ENCODE data around the gene ZNF467.

DNA sequence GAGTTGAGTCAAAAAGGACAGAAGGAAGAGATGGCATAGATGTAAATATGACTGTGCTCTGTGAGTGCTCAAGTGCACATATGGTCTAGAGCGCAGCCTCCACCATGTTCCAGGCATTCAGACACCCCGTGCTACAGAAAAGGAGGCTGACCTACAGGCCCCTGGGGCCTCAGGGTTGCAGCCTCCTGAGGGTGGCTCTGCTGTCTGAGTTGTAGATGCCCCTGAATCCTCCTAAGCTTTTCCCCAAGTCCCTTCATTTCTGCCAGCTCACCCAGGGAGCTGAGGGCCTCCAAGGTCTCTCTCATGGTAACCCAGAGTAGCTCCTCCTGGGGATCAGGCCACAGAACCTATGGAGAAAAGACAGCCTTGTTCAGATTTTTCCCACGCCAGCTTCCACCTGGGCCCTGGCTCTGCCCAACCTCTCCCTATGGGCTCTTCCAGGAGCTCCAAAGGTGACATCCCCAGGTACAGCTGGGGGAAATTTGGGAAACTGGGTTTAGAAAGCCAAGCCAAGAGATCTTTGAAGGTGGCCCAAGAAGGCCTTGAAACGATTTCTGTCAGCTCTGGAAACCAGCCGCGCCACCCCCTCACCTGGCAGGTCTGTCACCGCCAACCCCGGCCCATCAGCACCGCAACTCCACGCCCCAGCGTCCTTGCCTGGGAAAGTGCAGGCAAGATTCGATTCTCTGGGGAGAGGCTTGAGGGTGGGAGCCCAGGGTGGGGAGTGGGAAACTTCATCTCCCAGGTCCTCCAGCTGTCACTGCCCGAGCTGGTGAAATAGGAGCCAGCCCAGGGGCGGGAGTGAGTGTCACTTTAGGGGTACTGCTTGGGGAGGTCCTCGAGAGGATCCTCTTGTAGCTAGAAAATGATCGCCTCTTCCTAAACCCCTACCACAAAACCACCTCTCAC lies 2.4 kb downstream of the ZNF467 start:
- TF ChIP-seq, protein P1, sequence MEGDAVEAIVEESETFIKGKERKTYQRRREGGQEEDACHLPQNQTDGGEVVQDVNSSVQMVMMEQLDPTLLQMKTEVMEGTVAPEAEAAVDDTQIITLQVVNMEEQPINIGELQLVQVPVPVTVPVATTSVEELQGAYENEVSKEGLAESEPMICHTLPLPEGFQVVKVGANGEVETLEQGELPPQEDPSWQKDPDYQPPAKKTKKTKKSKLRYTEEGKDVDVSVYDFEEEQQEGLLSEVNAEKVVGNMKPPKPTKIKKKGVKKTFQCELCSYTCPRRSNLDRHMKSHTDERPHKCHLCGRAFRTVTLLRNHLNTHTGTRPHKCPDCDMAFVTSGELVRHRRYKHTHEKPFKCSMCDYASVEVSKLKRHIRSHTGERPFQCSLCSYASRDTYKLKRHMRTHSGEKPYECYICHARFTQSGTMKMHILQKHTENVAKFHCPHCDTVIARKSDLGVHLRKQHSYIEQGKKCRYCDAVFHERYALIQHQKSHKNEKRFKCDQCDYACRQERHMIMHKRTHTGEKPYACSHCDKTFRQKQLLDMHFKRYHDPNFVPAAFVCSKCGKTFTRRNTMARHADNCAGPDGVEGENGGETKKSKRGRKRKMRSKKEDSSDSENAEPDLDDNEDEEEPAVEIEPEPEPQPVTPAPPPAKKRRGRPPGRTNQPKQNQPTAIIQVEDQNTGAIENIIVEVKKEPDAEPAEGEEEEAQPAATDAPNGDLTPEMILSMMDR (IDR thresholded peaks at IDR 0.05) = no peak
- no peak for TF ChIP-seq ZFX (IDR thresholded peaks at IDR 0.05; ENCODE audit: borderline replicate concordance)

Data from 22Rv1 (cell line).